ENCODE results near the gene LRR1.

DNA sequence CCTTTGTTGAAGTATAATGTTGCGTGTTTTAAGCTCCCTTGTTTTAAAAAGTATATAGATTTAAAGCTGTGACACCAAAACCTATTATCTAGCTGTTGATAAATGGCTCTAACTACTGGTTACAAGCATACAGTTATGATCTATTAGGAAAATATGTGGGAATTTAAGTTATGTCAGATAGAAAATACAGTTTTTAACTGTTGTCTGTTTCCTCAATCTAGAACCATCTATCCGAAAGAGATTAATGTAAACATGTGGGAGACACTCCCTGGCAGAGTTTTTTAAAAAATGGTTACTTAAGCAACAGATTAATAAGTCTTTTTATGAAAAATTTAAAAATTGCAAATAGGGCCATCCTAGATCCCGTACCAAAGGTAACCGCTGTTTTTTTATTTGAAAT lies 13.5 kb downstream of the LRR1 start:
- TF ChIP-seq TP53 (CRISPR knock-in tag; IDR thresholded peaks at IDR 0.05) (no peak), ZNF302 (CRISPR knock-in tag; IDR thresholded peaks at IDR 0.05) (no peak), POLR2A (IDR thresholded peaks at IDR 0.05; ENCODE audit: low read length) (no peak), POLR2AphosphoS2 (conservative IDR thresholded peaks at IDR 0.05; ENCODE audit: low read length) (no peak), BHLHE40 (IDR thresholded peaks at IDR 0.05; ENCODE audit: low read depth, low read length) (no peak), RFX5 (IDR thresholded peaks at IDR 0.05) (no peak), JUNB (IDR thresholded peaks at IDR 0.05) (no peak)
- TF ChIP-seq, protein P1, sequence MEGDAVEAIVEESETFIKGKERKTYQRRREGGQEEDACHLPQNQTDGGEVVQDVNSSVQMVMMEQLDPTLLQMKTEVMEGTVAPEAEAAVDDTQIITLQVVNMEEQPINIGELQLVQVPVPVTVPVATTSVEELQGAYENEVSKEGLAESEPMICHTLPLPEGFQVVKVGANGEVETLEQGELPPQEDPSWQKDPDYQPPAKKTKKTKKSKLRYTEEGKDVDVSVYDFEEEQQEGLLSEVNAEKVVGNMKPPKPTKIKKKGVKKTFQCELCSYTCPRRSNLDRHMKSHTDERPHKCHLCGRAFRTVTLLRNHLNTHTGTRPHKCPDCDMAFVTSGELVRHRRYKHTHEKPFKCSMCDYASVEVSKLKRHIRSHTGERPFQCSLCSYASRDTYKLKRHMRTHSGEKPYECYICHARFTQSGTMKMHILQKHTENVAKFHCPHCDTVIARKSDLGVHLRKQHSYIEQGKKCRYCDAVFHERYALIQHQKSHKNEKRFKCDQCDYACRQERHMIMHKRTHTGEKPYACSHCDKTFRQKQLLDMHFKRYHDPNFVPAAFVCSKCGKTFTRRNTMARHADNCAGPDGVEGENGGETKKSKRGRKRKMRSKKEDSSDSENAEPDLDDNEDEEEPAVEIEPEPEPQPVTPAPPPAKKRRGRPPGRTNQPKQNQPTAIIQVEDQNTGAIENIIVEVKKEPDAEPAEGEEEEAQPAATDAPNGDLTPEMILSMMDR (IDR thresholded peaks at IDR 0.05) = no peak
- TF ChIP-seq, protein P2, sequence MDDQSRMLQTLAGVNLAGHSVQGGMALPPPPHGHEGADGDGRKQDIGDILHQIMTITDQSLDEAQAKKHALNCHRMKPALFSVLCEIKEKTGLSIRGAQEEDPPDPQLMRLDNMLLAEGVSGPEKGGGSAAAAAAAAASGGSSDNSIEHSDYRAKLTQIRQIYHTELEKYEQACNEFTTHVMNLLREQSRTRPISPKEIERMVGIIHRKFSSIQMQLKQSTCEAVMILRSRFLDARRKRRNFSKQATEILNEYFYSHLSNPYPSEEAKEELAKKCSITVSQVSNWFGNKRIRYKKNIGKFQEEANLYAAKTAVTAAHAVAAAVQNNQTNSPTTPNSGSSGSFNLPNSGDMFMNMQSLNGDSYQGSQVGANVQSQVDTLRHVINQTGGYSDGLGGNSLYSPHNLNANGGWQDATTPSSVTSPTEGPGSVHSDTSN (IDR thresholded peaks at IDR 0.05) = no peak
- TF ChIP-seq, protein P3, sequence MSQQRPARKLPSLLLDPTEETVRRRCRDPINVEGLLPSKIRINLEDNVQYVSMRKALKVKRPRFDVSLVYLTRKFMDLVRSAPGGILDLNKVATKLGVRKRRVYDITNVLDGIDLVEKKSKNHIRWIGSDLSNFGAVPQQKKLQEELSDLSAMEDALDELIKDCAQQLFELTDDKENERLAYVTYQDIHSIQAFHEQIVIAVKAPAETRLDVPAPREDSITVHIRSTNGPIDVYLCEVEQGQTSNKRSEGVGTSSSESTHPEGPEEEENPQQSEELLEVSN (IDR thresholded peaks at IDR 0.05; ENCODE audit: borderline replicate concordance, low read depth) = no peak
